Left lung (tissue), 10 donors: Measurements from ENCODE around the gene LY6G5B. TPM values are rescaled to one million over a fixed set of nuclear protein-coding genes. Genes with fewer than 3 reads are reported as not detected.

Experiments used
- ATAC-seq: fragments of 200-7000 bp; cut with Tn5 transposase; one replicate; pipeline ENCODE4 v1.9.1; 2020; ENCODE audit warnings: moderate library complexity
- DNase-seq, 4 donors: peaks; one replicate each; pipeline ENCODE4 v3.0.0-alpha.2; 2013 to 2020
- H3K27ac ChIP-seq, 2 donors: fragments of 200-600 bp; sonication (generic) in 1 of 2; one replicate each; pipeline versions ENCODE4 v1.5.0 to v1.8.0; 2020 to 2021
- H3K27me3 ChIP-seq, 2 donors: fragments of 200-600 bp; sonication (generic) in 1 of 2; one replicate each; pipeline versions ENCODE4 v1.5.0 to v1.8.0; 2020 to 2021
- H3K36me3 ChIP-seq, 2 donors: fragments of 200-600 bp; sonication (generic) in 1 of 2; one replicate each; pipeline versions ENCODE4 v1.5.0 to v1.8.0; 2020 to 2021
- H3K4me1 ChIP-seq, 2 donors: fragments of 200-600 bp; one replicate each; pipeline ENCODE4 v1.8.0; 2021
- H3K4me3 ChIP-seq, 2 donors: fragments of 200-600 bp; sonication (generic) in 1 of 2; one replicate each; pipeline versions ENCODE4 v1.5.0 to v1.8.0; 2020 to 2021; ENCODE audit warnings: mild to moderate bottlenecking in 1 of 2
- H3K9me3 ChIP-seq, 2 donors: fragments of 200-600 bp; sonication (generic) in 1 of 2; one replicate each; pipeline versions ENCODE4 v1.5.0 to v1.8.0; 2020 to 2021
- intact Hi-C, 2 donors: fragments of 100-400 bp; cut with DNase I; formaldehyde crosslinking; loops; one replicate each; pipeline versions ENCODE4 v1.11.2 to v1.14.2; 2022
- polyA plus RNA-seq, 6 donors: library from polyadenylated mRNA; unstranded; fragments of 120-200 nt; gene quantifications; one replicate each; pipeline ENCODE4 v1.2.1, GENCODE V29; 2013; ENCODE audit not compliant: insufficient read length in 6 of 6
- total RNA-seq, 2 donors: library from RNA; stranded (reverse); fragmentation: NEBNext Ultra II Directional; extraction: Animal tissue kit (Norgen Biotek cat#: 25700); gene quantifications; one replicate each; pipeline ENCODE4 v1.2.1, GENCODE V29; 2021
- TF ChIP-seq, protein P1 (sequence below), 2 donors: fragments of 200-600 bp; sonication (generic) in 1 of 2; IDR thresholded peaks; one replicate each; pipeline versions ENCODE4 v1.5.0 to v1.8.0; 2021; ENCODE audit warnings: antibody characterized with exemption in 2 of 2
- donor health status: DM: no; HTN: yes; CAD: no.
- donor health status: DM: no; HTN: no; CAD: no.

Gene LY6G5B
- total and polyA plus RNA-seq, 8 donors: 6.9 to 41.0 (median 30.1) TPM

- Histone ChIP-seq H3K27me3 (no peaks in the 10 kb centered on the region), H3K27ac (no peak overlapping the region), H3K9me3 (no peaks in the 10 kb centered on the region), H3K4me3 (no peak overlapping the region), H3K36me3 (peaks cover 0 to 91% of the 10 kb centered on the region in 2 donors), H3K4me1 (peaks cover 0 to 4% of the 10 kb centered on the region in 2 donors)
- intact Hi-C loops: no loop called here
- DNase-seq: no peak
- TF ChIP-seq, protein P1, sequence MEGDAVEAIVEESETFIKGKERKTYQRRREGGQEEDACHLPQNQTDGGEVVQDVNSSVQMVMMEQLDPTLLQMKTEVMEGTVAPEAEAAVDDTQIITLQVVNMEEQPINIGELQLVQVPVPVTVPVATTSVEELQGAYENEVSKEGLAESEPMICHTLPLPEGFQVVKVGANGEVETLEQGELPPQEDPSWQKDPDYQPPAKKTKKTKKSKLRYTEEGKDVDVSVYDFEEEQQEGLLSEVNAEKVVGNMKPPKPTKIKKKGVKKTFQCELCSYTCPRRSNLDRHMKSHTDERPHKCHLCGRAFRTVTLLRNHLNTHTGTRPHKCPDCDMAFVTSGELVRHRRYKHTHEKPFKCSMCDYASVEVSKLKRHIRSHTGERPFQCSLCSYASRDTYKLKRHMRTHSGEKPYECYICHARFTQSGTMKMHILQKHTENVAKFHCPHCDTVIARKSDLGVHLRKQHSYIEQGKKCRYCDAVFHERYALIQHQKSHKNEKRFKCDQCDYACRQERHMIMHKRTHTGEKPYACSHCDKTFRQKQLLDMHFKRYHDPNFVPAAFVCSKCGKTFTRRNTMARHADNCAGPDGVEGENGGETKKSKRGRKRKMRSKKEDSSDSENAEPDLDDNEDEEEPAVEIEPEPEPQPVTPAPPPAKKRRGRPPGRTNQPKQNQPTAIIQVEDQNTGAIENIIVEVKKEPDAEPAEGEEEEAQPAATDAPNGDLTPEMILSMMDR (IDR thresholded peaks at IDR 0.05): no peak
- ATAC-seq: no peak
These were observed 18.3 kb downstream of the LY6G5B start for GRCh38 chr6:31687860-31688693.

DNA sequence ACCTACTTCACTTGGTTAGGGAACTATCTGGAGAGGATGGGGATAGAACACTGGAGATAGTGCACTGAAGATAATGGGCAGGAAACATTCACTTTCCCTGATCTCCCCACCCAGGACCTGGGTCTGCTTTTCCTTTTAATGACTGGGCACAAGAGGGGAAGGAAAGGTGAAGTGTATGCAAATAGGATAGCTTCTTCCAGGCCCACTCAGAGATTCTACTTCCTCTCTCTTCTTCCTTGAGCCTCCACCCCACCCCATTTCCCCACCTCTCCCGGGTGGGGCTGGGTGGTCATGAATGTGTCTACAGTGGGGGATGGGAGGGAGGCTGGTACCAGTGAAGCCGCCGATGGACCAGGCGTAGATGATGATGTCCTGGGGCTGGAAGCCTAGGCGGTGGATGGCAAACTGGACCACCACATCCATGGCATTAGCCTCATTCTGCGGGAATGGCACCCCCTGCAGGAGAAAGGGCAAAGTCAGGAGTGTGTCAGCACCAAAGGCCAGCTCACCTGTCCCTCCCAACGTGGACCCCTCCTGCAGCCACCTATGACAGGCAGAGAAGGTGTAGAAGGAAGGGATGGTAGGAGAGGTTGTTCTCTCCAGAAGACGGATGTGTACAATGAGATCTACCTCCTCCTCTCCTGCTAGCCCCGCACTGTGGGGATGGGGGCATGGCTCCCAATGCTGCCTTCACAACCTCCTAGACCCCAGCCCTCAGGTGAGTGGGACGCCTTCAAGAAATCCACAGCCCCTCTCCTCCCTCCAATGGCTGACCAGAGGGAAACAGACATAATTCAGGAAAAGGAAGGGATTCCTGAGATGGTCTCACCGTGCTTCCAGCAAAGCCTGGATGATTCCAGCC is 19.7 kb downstream of the LY6G5B start:
- no peaks in the 10 kb centered on the region for H3K4me1 ChIP-seq
- no peak overlapping the region for H3K4me3 ChIP-seq
- no peaks in the 10 kb centered on the region for H3K27me3 ChIP-seq
- no peaks in the 10 kb centered on the region for H3K9me3 ChIP-seq
- DNase-seq (no peak), ATAC-seq (no peak)
- intact Hi-C loops: no loop called here
- H3K36me3 ChIP-seq: peaks cover 0 to 100% of the 10 kb centered on the region in 2 donors
- TF ChIP-seq, protein P1 (IDR thresholded peaks at IDR 0.05): no peak
- H3K27ac ChIP-seq: no peak overlapping the region

DNA sequence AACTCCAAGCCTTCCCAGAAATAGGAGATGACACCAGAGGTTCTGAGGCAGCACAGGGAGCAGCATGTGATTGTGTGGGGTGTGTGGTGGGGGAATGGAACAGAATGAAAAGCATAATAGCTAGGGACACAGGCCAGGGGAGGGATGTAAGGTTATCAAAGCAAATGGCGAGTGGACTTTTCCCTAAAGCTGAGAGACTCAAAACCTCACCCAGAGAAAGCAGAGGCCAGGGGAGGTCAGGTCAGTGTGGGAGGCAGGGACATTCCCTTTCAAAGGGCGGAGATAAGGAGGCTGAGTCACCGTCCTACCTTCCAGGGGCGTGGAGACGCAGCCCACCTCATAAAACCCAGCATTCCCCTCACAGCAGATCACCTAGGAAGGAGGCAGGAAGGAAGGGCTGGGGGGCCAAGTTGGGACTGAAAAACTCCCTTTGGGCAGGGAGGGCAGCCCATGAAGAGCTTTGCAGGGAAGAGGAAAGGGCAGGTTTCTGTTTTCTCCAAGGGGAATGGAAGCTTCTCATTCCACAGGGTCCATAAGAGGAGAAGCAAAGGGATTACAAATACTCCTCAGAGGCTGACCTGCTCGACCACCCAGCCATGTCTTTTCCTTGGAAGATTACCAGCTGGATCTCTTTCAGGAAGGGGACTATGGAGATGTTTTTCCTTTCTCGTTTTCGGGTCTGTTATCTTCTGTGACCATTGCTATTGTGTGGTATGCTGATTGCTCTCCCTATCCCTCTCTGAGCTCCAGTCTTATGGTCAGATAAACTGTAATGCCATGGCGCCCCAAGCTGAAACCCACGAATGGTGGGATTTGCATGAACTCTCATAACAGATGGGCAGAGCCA is 20.7 kb downstream of the LY6G5B start:
- H3K27ac ChIP-seq: no peak overlapping the region
- intact Hi-C loops: no loop called here
- DNase-seq (no peak), ATAC-seq (peak; percentile 25)
- peaks cover 0 to 100% of the 10 kb centered on the region in 2 donors for H3K36me3 ChIP-seq
- H3K4me1 ChIP-seq: no peaks in the 10 kb centered on the region
- H3K9me3 ChIP-seq: no peaks in the 10 kb centered on the region
- TF ChIP-seq, protein P1 (IDR thresholded peaks at IDR 0.05): no peak
- no peak overlapping the region for H3K4me3 ChIP-seq
- no peaks in the 10 kb centered on the region for H3K27me3 ChIP-seq

GRCh38 chr6:31691078-31691463 is 21.3 kb downstream of the LY6G5B start:
- Histone ChIP-seq H3K27me3 (no peaks in the 10 kb centered on the region), H3K27ac (no peak overlapping the region), H3K36me3 (peaks cover 0 to 100% of the 10 kb centered on the region in 2 donors), H3K4me3 (no peak overlapping the region), H3K9me3 (no peaks in the 10 kb centered on the region), H3K4me1 (no peaks in the 10 kb centered on the region)
- no peak for DNase-seq
- intact Hi-C loops: no loop called here
- TF ChIP-seq, protein P1 (IDR thresholded peaks at IDR 0.05): no peak
- ATAC-seq: no peak
